GM21528 (cell line): Measurements from ENCODE around the gene DAP.
"Not testable (repeated sequence)": the region's sequence is repeated elsewhere in the genome, so short reads cannot be mapped to it uniquely, and the experiment has no call there.

Experiments used
- ATAC-seq: cut with Tn5 transposase; IDR thresholded peaks from one replicate; pipeline ENCODE4 v1.9.1; 2021; ENCODE audit warnings: mild to moderate bottlenecking, moderate library complexity; ENCODE audit not compliant: unreplicated experiment, low FRiP score

The DAP gene

DNA sequence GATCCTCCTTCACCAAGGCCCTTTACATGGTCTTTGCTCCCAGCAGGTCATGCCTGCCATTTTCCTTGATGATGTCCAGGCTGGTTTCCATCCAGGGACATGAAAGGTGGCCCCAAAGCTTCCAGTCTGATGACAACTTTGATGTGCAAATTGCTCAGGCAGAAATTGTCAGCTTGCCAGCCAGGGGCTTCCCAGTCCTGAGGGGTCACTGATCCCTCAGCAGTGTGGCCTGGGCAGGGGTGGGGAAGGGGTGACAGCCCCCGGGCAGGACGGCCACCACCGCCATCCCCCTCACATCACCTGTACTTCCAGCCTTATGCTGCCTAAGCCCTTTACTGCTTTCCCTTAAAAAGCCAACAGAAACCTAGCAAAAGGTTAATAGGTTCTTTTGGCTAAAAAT, 100.9 kb downstream of the DAP start:
- ATAC-seq: no peak

DNA sequence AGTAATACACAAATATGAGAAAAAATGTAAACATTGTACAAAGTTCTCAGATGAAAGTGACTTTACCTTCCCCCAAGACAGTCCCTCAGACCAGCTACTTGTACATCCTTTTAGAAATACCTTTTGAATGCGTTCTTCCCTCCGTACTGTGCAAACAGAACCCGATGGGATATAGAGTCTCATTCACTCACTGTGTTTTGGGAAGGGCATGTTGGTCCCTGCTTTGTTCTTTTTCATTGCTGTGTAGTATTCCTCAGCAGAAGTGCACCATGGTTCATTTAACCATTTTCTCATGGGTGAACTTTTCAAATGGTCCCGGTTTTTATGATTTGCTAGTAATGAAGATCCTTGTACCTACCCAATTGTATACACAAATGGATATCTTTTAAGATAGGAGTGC, 102.8 kb downstream of the DAP start:
- ATAC-seq: no peak

DNA sequence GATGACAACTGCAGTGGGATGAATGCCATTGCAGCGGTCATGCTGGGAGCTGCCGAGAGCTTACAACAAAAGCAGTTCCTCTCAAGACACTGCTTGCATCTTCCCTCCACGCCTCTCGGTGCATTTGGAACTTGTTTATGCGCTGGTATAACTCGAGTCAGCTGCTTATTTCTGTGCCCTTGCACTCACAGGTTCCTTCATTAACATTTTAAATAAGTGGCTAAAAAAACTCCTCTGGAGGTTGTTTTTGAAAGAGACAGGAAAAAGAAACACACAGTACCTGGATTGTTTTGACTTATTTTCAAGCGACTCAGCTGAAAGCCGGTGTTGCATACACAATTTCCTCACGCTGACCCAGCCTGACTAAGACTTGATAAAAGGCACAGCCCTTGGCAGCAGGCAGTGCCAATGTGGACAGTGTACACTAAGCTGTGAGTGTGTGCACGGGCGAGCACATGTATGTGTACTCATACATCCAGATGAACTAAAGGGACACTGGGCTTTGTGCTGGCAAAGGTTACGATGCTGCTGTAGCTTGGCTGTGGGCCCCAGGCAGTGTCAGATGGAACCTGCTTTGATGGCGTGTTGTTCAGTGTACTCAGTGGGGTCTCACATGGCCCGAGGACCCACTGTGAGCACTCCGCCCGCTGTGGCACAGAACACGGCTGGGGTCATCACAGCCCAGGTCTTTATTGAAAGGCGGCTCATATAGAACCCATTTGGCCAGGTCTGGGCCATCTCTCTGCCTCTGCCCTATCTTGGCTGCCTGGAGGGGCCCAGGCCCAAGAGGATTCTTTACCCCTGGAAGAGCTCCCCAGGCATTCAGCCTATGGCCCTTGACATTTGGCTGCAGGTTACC, 104.8 kb downstream of the DAP start:
- no peak for ATAC-seq

DNA sequence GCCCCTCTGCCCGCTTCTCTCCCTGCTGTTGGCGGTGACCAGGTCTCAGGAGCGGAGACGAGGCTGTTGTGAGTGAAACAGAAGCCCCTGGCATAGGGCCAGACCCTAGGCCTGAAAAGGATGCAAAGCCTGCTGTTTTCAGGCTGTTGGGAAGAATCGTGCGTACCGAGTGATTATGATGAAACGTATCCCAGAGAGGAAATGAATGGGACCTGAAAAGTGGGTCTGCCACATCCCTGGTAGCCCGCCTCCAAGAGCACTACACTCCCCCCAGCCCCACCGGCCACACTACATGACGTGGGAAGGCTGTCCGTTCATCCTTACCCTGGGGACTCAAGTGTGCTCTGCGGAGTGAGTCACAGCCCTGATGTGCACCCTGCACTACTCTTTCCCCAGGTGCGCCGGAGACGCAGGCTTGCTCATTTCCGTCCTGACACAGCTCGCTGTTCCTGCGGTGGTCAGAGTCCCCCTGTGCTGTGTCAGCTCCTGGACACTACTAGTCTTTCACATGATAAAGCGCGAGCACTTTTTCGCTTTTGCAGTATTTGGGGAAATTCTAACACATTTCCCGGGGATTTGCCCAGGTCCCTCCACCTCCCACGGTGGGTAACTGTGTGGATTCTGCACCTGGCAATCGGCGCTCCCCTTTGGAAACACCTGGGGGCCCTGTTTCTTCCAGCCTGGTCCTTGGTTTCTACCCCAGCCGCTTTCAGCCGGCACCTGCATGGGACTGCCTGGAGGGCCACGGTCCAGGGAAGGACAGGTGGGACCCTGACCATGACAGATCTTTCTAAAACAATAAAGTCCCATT, 105.7 kb downstream of the DAP start:
- ATAC-seq: no peak

DNA sequence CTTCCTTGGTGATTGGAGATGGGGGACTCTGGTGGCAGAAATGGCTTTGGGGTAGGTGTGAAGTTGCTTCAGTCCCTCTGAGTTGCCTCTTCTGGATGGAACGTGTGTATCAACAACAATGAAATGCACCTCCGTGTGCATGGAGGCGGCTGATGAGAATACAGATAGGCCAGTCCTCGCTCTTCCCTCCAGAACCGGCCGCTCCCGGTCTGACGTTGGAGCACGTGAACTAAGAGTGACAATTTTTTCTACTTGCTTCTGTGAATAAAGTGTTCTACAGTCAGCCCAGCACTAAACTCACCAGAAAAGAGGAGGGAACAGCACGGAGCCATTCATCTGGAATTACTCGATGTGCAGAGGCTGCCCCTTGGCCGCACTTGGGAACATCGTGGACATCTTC, 106.5 kb downstream of the DAP start:
- ATAC-seq: no peak

DNA sequence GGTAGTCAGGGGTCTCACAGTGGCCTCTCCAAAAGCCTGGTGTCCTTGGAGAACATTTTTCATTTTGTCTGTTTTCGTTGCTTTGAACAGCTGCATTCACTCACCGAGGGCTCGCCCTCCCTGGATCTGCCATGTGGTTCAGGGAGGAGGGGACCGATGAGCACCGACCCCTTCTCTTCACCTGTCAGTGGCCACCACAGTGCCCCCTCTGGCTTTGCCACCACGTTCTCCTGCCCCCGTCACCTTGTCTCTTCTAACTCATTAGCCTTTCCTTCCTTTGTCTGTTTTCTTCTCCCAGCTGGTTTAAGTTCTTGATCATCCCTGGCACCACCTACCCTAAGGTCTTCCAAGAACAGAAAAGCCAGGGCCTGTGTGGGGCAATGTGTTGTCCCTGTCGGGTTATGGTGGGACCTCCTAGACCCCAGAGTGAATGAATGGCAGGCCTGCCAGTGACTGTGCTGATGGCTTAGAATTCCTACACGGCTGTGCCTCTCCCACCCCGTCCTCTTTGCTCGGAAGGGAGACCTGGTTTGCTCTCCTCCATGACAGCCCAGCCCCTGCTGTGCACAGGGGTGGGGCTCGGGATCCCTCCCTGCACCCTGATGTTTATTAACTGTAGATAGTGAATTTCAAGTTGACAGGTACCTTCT, 107.2 kb downstream of the DAP start:
- no peak for ATAC-seq

DNA sequence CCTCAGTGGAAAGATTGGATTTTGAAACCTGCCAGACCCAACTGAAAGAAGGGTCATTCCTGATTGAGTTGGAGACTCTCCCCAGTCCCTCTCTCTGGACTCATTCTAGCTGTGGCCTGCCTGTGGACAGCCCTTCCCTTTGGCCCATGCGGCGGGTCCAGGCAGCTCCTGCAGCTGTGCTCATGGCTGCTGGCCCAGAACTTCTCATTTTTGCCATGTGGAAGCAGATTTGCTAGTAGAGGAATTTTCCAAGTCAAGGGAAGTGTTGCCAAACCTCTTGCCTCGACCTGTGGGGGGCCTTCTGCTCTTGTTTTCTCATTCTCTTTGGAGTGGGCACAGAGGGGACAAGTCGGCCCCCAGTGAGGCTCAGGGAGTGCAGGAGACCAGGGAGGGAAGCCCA, 108.0 kb downstream of the DAP start:
- ATAC-seq: no peak

DNA sequence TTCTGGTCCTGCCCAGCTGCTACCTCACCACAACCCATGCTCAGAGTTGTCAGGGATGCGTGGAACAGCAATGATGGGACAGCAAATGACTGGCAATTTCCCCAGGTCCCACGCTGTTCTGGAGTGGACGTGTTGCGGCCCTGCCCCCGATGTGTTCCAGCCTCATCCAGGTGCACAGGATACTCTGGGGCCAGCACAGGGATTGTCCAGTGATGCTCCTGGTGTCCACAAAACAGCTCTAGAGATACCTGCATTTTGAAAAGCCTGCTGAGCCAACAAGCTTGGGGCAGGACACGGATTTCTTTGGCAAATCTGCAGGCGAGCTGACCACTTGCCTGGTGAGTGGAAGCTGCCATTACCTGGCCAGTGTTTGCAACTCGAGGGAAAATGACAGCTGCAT, 108.4 kb downstream of the DAP start:
- ATAC-seq: no peak

DNA sequence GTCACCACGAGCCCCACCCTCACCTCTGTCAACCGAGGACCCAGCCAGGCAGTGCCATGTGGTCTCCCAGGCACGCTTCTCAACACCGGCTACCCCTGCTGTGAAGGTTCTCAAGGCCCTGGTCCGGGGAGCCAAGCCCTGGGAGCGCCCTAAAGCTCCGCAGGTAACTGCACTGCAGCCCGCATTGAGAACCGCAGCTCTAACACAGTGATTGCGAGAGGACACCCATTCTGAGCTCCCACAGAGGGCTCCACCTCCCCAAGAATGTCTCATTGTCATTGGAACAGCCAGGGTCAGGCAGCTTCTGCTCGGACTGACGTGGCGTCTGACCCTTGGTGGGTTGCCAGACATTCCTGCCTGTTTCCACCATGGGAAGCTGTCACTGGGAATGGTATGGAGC, 108.9 kb downstream of the DAP start:
- ATAC-seq: no peak

DNA sequence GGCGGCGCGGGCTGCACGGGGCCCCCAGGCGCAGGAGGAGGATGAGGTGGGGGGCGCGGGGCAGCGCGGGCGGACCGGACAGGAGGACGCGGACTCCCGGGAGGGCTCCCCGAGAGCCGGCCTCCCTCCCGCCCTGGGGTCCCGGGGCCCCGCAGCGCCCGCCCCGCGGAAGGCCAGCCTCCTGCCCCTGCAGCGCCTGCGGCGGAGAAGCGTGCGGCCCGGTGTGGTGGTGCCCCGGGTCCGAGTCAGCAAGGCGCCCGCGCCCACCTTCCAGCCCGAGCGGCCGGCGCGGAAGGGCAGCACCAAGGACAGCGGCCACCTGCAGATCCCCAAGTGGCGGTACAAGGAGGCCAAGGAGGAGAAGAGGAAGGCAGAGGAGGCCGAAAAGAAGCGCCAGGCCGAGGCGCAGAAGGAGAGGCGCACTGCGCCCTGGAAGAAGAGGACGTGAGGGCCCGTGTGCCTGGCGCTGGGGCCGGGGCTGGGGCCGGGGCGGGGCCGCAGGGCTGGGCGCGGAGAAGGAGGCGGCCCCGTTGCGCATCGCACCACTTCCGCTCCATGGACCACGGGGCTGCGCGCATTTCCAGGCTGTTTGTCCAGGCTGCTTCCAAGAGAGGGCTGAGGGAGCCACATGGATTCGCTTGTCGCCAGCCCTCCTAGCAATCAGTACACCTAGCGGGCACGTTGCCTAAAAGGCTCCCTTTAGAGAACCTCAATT, 111.2 kb downstream of the DAP start:
- ATAC-seq: no peak

DNA sequence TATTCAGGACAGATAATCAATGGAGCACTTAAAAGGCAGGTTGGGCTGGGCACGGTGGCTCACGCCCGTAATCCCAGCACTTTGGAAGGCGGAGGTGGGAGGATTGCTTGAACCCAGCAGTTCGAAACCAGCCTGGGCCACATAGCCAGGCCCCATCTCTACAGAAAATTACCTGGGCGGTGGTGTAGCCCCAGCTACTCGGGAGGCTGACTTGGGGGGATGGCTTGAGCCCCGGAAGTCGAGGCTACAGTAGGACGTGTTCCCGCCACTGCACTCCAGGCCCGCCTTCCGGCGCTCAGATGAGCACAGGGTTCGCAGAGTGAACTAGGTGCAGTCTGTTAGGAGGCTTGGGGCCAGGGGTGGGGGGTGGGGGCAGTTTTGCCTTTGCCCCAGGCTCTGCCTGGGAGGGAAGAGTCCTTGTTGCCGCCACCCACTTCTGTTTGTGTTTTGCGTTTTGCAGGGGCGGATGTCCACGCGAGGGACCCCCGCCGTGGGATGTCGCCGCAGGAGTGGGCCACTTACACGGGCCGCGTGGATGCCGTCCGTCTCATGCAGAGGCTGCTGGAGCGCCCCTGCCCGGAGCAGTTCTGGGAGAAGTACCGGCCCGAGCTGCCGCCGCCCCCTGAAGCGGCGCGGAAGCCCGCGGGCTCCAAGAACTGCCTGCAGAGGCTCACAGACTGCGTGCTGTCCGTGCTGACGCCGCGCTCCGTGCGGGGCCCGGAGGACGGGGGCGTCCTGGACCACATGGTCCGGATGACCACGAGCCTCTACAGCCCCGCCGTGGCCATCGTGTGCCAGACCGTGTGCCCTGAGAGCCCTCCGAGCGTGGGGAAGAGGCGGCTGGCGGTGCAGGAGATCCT, 112.0 kb downstream of the DAP start:
- no peak for ATAC-seq

DNA sequence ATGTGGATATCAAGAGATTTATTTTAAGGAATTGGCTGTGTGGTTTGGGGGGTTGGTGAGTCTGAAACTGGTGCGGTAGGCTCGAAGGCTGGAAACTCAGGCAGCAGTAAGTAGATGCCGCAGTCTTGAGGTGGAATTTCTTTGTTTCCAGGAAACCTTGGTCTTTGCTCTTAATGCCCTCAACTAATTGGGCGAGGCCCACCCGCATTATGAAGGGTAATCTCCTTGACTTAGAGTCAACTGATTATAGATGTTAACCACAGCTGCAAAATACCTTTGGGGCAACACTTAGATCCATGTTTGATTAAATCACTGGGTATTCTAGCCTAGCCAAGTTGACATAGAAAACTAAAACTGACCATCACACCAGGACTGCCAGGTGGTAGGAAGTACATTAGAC, 113.4 kb downstream of the DAP start:
- ATAC-seq: no peak

DNA sequence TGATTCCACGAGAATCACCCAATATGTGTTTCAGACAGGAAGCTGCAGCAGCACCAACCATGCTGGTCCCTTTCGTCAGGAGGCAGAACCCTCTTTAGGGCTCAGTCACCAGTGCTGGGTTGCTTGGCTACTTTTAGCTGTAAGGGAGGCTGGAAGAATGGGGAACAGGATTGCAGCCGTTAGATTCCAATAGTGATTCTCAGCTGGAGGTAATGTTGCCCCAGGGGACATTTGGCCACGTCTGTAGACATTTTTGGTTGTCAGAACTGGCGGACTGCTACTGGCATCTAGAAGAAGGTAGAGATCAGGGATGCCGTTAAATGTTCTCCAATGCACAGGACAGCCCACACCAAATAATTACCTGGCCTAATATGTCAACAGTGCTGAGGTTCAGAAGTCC, 115.4 kb downstream of the DAP start:
- ATAC-seq: no peak

DNA sequence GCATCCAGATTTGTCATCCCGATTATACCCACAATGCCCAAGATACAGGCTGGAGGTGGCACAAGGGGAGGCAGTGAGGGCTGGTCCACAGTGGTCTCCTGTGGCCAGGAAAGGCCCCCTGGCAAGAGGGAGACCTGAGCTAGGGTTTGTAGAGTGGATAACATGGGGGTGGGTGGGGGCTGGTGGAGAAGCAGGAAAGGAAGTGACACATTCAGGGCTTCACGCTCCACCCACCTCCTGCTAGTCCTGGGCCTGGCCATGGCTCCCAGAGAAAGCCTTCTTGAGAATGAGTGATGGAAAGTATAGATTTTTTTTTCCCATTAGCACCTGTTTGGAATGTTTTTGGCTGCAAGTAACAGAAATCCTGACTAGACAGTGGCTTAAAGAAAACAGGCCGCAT, 115.9 kb downstream of the DAP start:
- ATAC-seq: no peak

DNA sequence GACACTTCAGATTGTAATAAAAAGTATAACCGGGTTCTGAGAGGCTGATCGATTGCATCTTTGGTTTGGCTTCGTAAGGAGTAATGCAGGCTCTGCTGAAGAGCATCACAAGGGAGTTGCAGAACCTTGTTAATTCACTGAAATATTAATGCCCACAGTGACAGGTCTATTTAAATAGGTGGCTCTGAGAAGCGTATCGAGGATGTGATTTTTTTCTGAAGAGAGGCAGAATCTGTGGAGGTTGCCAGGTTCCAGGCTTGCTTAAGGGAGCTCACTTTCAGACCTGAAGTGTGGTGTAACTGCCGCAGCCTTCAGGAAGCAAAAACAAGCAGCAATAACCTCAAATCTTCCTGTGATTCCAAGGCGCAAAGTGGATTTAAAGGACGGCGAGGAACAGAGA, 116.8 kb downstream of the DAP start:
- ATAC-seq: no peak

DNA sequence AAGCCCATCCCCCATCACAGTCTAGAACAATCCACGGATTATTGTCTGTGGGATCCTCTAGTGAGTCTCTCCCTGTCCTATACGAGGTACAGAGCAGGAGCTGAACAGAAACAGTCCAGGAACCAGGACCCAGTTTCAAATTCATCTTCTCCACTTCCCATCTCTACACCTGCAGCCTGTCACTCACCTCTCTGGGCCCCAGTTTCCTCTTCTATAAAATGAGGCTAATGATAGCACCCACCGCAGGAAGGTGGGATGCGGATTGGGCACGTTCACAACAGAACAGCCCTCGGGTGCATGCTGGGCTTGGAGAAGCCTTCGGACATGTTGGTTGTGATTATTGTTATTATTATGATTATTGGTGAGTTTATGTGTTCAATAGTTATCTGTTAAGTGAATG, 118.7 kb downstream of the DAP start:
- ATAC-seq: no peak

DNA sequence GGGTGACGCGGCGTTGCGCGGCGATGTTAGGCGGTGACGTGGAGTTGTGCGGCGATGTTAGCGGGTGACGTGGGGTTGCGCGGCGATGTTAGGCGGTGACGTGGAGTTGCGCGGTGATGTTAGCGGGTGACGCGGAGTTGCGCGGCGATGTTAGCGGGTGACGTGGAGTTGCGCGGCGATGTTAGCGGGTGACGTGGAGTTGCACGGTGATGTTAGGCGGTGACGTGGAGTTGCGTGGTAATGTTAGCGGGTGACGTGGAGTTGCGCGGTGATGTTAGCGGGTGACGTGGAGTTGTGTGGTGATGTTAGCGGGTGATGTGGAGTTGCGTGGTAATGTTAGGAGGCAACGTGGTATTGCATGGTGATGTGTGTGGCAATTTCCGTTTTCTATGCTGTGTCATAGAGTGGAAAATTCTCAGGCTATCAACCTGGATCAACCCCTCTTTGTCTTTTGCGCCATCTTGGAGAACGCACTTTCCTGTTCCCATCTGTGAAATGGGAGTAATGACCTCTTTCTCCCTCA, 121.1 kb downstream of the DAP start:
- no peak for ATAC-seq

DNA sequence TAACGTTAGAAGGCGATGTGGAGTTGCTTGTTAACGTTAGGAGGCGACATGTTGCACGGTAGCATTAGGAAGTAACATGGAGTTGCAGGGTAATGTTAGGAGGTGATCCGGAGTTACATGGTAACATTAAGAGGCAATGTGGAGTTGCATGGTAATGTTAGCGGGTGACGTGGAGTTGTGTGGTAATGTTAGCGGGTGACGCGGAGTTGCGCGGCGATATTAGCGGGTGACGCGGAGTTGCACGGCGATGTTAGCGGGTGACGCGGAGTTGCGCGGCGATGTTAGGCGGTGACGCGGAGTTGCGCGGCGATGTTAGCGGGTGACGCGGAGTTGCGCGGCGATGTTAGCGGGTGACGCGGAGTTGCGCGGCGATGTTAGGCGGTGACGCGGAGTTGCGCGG, 122.3 kb downstream of the DAP start:
- not testable (repeated sequence) for ATAC-seq

DNA sequence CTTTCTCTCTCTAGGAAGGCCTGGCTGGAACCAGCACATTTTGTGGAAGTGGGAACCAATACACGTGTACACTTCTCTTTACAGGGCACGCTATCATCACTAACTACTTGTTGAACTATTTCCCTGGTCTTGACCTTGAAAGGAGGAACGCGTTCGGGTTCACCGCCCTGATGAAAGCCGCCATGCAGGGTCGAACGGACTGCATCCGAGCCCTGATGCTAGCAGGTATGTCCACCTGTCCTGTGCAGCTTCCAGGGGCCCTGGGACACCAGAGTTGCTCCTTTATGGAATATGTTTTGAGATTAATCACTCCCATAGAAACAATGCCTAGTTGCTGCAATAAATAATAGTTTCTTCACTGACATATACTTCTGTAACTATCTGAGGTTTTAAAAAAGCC, 123.1 kb downstream of the DAP start:
- ATAC-seq: no peak
